Stimulated activated CD8-positive, alpha-beta memory T cell treated with anti-CD3 and anti-CD28 coated beads, Interleukin-4, amount 100 ng/mL, for 24 hours (primary cell): ENCODE measurements around the gene TEAD1.

Experiments used
- DNase-seq: peaks from one replicate; pipeline ENCODE4 v3.0.0-alpha.2; 2020; ENCODE audit warnings: low read depth

TEAD1 gene

GRCh38 chr11:12900496-12900895 is 226.3 kb downstream of the TEAD1 start:
- no peak for DNase-seq

GRCh38 chr11:12901272-12901671 is 227.1 kb downstream of the TEAD1 start:
- no peak for DNase-seq

- DNase-seq, result no peak
Observed at GRCh38 chr11:12901874-12902481, 227.8 kb downstream of the TEAD1 start.

- no peak for DNase-seq
Observed at GRCh38 chr11:12902791-12903486, 228.7 kb downstream of the TEAD1 start.

- DNase-seq, result no peak
Observed at GRCh38 chr11:12905435-12905834, 231.2 kb downstream of the TEAD1 start.

GRCh38 chr11:12906501-12906900 is 232.3 kb downstream of the TEAD1 start:
- DNase-seq, result no peak

- no peak for DNase-seq
Observed at GRCh38 chr11:12909879-12910278, 235.7 kb downstream of the TEAD1 start.

GRCh38 chr11:12914400-12914912 is 240.2 kb downstream of the TEAD1 start:
- no peak for DNase-seq

GRCh38 chr11:12915093-12915492 is 240.9 kb downstream of the TEAD1 start:
- no peak for DNase-seq

GRCh38 chr11:12917822-12918221 is 243.6 kb downstream of the TEAD1 start:
- no peak for DNase-seq

- no peak for DNase-seq
Observed at GRCh38 chr11:12918667-12919066, 244.4 kb downstream of the TEAD1 start.

GRCh38 chr11:12922418-12922817 is 248.2 kb downstream of the TEAD1 start:
- DNase-seq, result no peak

GRCh38 chr11:12922980-12923507 is 248.8 kb downstream of the TEAD1 start:
- DNase-seq, result no peak

- no peak for DNase-seq
Observed at GRCh38 chr11:12924650-12925049, 250.4 kb downstream of the TEAD1 start.

- no peak for DNase-seq
Observed at GRCh38 chr11:12925520-12925919, 251.3 kb downstream of the TEAD1 start.

GRCh38 chr11:12927221-12927620 is 253.0 kb downstream of the TEAD1 start:
- no peak for DNase-seq

GRCh38 chr11:12927886-12928285 is 253.7 kb downstream of the TEAD1 start:
- DNase-seq, result no peak

GRCh38 chr11:12930850-12931249 is 256.6 kb downstream of the TEAD1 start:
- no peak for DNase-seq

GRCh38 chr11:12932485-12932884 is 258.3 kb downstream of the TEAD1 start:
- no peak for DNase-seq

- DNase-seq, result no peak
Observed at GRCh38 chr11:12936200-12936599, 262.0 kb downstream of the TEAD1 start.

GRCh38 chr11:12938590-12939247 is 264.5 kb downstream of the TEAD1 start:
- no peak for DNase-seq

GRCh38 chr11:12941671-12942070 is 267.4 kb downstream of the TEAD1 start:
- DNase-seq, result no peak

- DNase-seq, result no peak
Observed at GRCh38 chr11:12942157-12942556, 267.9 kb downstream of the TEAD1 start.
